Prostate gland (tissue), 2 donors: ENCODE results near the gene CFAP46.

Source experiments
- CTCF ChIP-seq, 4 experiments: fragments of 200-600 bp in 2 of 4; fragments of 450-650 bp in 2 of 4; sonication (generic) in 2 of 4; IDR thresholded peaks; 1 replicate in 3 of 4; 2 replicates in 1 of 4; pipeline ENCODE4 v1.5.1; 2016 to 2019; ENCODE audit warnings: antibody characterized with exemption in 4 of 4, mild to moderate bottlenecking in 2 of 4, moderate library complexity in 2 of 4
- POLR2A ChIP-seq: fragments of 450-650 bp; IDR thresholded peaks from one replicate; pipeline ENCODE4 v1.6.1; 2016; ENCODE audit warnings: antibody characterized with exemption, mild to moderate bottlenecking

GRCh38 chr10:132776186-132776585, 166.2 kb downstream of the CFAP46 start:
- no peak for TF ChIP-seq CTCF (IDR thresholded peaks at IDR 0.05)
- no peak for TF ChIP-seq POLR2A
